ENCODE measurements around the gene LYSET.

DNA sequence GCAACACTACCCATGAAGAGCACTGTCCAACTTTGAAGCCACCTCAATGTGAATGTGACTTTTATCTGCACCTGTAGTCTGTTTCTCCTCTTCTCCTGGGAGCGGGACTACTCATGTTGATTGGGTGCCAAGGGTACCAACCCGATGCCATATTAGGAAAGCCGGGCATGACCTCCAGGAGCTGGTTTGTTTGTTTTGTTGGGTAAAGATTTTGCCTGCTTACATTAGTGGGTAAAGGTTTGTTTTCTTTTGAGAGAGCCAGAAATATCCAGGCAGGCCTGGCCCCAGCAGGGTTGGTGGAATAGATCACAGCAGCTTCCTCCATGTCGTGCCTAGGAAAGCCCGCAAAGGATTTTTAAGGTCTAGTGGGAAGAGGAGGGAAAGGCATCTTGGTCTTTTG lies 49.7 kb upstream of the LYSET start:
- TF ChIP-seq, protein P1, sequence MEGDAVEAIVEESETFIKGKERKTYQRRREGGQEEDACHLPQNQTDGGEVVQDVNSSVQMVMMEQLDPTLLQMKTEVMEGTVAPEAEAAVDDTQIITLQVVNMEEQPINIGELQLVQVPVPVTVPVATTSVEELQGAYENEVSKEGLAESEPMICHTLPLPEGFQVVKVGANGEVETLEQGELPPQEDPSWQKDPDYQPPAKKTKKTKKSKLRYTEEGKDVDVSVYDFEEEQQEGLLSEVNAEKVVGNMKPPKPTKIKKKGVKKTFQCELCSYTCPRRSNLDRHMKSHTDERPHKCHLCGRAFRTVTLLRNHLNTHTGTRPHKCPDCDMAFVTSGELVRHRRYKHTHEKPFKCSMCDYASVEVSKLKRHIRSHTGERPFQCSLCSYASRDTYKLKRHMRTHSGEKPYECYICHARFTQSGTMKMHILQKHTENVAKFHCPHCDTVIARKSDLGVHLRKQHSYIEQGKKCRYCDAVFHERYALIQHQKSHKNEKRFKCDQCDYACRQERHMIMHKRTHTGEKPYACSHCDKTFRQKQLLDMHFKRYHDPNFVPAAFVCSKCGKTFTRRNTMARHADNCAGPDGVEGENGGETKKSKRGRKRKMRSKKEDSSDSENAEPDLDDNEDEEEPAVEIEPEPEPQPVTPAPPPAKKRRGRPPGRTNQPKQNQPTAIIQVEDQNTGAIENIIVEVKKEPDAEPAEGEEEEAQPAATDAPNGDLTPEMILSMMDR (conservative IDR thresholded peaks at IDR 0.05; ENCODE audit: low read depth, low read length) = no peak
- TF ChIP-seq MXI1 (IDR thresholded peaks at IDR 0.05; ENCODE audit: borderline replicate concordance, low read depth, low read length) = no peak
- no peak for TF ChIP-seq MAZ (IDR thresholded peaks at IDR 0.05; ENCODE audit: borderline replicate concordance, low read depth, low read length)
- no peak for TF ChIP-seq CEBPB (IDR thresholded peaks at IDR 0.05; ENCODE audit: low read depth, low read length)

Measured in IMR-90 (cell line).